Effector CD8-positive, alpha-beta T cell (primary cell): Measurements from ENCODE around the gene SPTA1.

Experiments
- DNase-seq: peaks from one replicate; lab custom pipeline; 2025; lab: John Stamatoyannopoulos, UW

SPTA1 gene

DNA sequence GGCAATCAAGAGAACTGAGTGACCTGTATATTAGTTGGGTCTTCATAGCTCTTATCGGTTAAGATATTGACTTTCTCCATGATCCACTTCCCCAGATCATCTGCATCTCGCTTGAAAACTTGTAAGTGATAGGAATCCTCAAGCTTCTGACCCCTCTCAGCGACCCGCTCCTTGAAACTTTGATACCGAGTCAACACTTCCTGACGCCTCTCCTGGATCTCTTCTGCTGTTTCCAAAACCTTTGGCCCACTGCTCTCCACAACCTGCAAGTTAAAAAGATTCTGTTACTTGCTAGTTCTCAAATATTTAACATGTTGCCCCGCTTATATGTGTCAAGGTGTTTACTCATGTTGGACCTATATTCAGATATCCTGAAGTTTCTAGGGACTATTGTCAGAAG is 1.4 kb downstream of the SPTA1 start:
- no peak for DNase-seq

DNA sequence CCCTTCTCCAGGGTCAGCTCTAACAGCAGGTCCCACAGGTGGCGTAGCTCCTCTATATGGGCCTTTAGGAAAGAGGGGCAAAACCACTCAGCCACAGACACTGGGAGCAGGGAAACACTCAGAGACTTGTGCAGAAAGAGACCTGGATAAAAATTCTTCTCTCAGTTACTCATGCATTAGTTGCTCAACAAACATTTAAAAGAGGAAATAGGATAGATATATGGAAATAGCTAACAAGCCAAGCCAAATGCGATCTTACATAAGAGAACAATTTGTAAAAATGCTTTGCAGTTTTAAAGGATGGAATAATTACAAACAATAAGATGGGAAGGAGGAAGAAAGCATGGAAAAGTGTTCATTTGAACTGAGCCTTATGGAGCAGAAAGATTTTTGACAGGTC is 4.9 kb downstream of the SPTA1 start:
- no peak for DNase-seq

DNA sequence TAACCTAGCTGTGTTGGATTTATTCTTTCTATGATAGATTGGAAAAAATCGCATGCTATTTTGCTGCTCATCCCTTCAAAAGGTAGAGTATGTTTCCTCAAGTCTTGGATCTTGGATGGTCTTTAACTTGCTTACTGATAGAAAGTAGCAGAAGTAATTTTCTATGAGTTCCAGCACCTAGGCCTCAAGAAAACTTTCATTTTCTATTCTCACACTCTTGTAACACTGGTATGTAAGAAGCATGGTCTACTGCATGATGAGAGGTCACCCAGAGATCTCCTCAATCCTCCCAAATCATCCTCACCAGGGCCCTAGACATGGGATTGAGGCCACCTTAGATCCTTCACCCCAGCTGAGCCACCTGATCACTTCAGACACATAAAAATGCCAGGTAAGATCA is 7.2 kb downstream of the SPTA1 start:
- DNase-seq: no peak

DNA sequence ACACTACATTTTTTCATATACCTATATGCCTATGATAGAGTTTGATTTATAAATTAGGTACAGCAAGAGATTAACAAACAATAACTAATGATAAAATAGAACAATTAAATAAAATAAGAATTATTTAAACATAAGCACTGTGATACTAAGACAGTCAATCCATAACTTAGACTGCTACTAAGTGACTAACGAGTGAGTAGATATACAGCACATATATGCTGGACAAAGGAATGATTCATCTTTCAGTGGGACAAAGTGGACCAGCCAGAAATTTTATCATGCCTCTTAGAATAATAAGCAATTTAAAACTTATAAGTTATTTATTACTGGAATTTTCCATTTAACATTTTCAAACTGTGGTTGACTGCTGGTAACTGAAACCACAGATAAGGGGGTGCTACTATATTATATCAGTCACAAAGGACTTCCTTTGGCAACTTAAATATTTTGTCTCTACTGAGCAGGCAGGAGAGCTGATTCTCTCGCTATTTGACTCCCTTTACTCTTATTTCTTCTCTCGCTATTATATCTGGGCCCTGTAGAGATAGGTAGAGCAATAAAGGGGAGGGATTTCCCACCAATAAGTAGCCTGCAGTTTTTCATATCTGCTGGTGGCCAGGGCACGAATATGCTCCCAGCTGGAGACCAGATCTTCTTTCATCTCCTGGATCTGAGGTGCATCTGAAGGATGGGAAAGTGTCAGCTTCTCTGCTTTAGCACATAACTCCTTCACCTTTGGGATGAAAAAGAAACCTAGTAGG is 10.8 kb downstream of the SPTA1 start:
- no peak for DNase-seq

DNA sequence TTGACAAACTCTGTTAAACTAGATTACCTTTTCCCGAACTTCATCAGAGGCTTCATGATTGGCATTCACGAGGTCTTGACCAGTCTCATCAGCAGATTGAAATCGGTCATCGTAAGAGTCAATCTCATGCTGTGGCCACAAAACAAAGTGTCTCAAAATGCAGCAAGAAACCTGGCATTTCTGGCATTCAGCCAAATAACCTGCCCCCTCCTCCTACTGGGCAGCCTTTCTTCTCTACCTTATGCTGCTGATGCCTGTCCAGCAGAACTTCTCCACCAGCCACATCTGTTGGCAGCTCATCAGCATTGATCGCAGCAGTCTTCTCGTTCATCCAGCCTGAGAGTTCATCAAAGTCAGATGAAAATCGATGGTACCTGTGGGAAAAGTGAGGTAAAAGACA is 12.2 kb downstream of the SPTA1 start:
- no peak for DNase-seq

DNA sequence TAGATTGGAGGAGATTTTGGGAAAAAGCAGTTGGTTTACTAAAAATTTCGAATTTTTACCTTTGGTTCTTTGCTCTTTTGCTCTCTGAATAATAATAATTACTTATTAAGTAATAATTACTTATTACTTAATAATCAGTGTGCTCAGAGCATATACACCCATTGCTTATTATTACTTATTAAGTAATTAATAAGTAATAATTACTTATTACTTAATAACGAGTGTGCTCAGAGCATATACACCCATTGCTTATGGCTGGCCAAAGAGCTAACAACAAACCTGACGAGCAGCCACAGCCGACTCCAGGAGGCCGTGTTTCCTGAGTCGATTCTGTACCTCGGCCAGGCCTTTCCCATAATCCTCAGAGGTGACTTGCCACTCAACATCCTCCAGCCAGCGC is 20.5 kb downstream of the SPTA1 start:
- no peak for DNase-seq

DNA sequence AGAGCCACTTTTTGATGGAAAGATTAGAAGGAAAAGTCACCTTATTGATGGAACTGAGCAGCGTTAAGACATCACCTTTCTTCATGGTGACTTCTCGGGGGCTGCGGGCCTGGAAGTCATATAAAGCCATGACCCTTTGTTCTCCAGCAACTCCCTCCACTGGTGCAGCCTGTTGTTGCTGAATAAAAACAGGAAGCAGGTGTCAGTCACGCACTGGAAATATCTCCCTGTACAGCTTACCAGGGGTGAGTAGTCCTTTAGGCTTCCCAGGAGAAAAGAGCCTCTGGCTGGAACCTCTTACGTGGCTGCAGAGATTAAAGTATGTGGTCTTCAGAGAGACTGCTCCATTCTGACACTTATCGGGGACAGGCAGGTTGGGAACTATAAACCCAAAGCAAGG is 31.9 kb downstream of the SPTA1 start:
- DNase-seq: no peak

DNA sequence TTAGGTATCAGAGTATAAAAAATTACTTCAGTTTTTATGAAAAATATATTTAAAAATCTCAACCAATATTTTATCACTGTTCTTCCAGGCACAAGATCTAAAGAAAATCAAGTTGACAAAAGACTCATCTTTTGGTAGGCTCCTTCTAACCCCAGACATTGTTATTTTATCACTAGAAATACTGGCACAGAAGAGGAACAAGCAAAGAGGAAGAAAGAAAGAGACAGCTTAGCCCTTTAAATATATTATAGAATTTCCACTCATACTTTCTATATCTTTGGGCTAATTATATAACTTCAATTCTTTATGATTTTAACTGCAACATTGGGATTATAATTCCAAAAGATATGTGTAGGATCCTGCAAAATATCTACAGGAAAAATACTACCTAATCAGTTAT is 32.4 kb downstream of the SPTA1 start:
- DNase-seq: no peak

DNA sequence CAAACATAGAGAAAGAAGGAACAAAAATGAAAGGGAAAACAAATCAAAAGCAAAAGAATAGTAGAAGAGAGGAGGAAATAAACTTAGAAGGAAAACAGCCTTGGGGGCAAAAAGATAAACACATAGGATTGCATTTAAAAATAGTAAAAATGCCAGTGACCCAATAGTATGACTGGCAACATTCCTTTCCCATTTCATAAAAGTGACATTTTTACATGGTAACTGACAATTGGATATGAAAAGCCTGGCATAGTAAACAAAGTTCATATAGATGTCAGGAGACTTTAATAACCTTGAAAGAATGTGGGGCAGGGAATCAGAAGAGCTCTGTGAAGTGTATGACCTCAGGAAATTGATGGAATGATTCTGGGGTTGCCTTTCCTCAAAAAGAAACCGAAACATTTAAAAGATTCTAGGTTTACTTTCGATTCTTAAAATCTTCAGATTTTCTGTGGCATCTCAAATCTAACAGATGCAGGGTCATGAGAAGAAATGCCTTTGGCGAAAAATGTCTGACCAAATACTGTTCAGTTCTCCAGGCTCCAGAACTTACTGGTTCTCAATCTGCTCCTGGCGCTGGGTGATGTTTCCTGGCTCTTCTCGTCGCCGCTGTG is 33.7 kb downstream of the SPTA1 start:
- no peak for DNase-seq

DNA sequence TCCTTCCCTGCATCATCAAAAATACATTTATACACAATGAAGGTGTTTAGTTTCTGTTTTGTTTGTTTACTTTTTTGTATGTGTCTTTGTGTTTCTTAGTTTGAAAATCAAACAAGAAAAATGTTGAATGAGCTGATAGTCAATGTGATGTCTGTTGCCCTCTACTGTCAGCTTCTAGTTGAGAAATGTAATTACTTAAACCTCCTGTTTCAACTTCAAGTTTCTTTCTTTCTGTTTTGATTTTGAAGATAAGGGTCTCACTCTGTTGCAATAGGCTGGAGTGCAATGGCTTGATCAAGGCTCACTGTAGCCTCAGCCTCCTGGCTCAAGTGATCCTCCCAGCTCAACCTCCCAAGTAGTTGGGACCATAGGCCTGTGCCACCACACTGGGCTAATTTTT is 37.5 kb downstream of the SPTA1 start:
- DNase-seq: no peak

DNA sequence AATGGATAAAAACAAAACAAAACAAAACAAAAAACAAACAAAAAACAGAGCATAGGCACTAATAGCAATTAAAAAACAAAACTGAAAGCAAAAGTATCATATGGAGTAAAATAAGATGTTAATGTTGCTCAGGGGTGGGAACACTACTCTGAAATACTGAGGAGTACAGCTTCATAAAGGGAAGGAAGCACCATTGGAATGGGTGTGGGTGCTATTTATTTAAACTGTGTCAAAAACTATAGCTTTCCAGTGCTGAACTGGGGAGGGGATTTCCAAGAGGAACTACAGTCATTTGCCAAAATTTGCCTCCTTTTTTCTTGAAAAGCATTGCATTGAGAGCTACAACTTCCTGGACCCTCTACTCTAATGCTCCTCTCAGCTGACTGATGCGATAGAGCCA is 40.0 kb downstream of the SPTA1 start:
- DNase-seq: no peak

DNA sequence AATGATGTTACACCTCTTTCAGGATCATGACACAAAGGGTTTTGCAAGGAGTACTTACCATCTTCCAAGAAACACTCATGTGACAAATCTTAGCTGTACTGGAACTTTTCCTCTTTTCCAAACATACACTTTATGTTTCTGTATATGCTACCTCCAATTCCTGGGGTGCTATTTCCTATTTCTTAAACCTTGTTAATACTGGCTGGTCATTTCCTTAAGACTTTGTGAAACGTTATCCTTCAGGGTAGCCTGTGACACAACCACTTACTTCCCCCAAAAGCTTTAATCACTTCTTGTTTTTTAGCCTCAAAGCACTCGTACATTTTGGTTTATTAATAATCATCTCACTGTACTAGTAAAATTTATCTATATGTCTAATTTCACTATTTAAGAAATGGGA is 42.1 kb downstream of the SPTA1 start:
- DNase-seq: no peak

DNA sequence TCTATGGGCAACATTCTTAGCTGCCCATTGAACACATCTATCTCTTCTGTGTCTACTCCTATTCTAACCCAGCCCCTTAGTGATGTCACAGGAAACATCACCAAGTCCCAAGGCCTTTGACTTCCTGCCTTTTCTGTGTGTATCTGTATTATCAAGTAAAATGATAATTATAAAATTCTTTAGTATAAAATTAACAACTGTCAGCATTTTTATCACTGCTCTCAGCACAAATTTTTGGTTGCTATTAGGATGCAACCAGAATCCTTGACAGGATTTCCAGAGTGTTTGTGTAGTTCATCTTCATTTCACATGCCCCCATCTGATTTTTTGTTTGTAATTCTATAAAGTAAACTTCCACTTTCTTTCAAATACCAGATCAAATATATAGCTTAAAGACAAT is 47.6 kb downstream of the SPTA1 start:
- no peak for DNase-seq

DNA sequence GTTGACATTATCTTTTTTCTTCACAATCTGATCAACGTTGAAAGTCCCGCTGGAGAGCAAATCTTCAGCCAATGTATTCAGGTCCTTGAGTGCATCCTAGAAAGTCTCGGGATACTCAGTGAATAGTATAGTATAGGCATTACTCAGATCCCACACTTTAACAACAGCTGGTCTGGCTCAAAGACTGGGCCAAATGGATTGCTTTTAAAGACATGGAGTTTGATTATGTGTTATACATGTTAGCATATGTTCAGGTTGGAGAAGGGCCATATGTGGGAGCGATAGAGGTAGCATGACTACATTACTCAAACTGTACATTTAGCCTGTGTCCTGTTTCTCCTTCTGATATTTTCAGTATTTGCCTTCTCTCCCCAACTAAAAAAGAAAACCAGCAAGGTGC is 48.4 kb downstream of the SPTA1 start:
- no peak for DNase-seq

DNA sequence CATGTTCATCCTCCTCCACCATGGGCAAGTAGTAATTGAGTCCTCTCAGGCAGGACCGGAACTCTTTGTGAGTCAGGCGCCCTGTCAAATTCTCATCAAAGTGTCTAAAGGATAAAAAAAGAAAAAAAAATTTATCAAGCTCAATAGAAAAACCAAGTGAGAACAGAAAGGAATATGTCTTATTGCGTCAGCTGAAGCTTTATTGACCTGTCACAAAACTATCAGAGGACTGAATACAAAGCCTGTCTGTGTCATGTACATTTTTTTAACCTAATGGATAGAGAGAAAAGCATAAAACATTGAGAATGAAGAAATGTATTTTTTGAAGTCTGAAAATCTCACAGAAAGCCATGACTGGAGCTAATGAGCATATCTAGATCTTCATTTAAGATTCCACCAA is 72.8 kb downstream of the SPTA1 start:
- DNase-seq: no peak

DNA sequence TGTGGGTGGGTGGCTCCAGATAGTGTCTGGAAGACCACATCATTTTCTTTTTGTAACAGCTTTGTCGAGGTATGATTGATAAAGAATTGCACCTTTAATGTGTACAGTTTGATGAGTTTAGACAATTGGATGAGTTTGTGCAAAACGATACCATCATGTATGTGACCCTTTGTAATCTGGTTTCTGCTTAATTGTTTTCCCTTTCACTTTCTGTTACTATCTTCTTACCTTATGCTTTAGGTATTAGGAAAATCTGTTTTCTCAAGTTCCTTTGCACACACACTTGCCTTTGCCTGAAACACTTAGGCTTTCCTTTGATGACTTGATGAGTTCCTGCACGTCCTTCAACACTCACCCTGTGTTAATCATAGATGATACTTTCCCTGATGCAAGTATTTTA is 74.6 kb downstream of the SPTA1 start:
- DNase-seq: no peak

DNA sequence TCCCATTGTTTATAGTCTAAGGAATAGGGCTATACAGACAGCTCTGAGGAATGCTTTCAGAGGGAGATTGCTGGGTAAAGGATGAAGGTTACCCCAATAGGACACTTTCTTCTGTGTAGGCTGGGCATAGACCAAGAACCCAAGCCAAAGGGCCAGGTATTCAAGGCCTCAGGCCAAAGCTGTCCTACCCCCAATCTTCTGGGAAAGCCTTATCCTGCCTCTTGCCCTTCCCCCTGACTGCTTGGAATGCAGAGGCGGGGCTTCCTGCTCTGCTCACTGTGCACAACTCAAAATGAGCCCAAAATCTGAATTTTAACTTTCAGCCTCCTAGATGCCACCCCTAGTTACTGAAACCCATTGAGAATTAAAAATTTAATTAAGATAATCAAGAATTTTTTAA is 79.2 kb downstream of the SPTA1 start:
- no peak for DNase-seq

DNA sequence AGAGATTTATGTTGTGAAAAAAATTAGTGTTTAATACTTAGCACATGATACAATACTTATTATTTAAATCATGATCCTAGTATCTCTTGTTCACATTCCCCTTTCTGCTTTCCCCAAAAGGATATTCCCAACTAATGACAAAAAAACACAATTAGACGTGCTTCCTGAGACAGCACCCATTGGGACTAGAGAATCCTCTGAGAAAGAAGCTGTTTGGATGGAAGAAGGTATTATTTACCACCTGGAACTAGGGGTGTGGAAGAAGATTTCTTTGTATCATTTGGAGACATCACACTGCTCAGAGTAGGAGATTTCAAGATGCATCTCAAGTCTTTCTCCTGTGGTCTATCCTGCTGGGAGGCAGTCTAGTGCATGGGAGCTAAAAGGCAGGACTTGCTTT is 81.5 kb downstream of the SPTA1 start, which contains the start of gene OR10Z1:
Gene OR10Z1 (plus strand): TSS at position 301 of the 400 bp plus-strand sequence. CDS start 1,171 bp downstream, outside the sequence.
- DNase-seq: no peak

DNA sequence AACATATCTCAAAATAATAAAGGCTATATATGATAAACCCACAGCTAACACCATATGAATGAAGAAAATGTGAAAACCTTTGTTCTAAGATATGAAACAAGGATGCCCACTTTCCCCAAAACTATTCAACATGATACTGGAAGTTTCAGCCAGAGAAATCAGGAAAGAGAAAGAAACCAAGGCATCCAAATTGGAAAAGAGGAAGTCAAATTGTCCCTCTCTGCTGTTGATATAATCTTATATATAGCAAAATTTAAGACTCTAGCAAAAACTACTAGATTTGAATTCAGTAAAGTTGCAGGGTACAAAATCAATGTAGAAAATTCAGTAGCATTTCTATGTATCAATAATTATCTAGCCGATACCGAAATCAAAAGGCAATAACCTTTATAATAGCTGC is 85.8 kb downstream of the SPTA1 start:
- DNase-seq: no peak

DNA sequence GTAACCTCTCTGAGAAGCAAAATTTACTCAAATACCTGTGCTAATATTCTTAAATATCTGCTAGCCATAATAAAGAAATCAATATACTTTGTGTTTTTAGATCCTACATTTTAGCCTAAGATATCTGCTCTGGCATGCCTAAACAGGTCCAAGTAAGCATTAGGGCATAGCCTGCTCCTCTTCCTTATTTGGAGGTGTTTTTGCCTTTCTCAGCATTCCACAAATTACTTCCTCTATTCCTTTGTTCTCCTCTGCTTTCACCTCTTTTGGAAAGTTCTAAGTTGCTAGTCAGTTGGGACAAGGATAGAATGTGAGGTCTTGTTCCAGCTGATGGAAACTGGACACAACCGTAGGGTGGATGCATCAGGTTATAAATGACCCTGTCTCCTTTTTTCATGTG is 99.6 kb downstream of the SPTA1 start:
- DNase-seq: no peak

DNA sequence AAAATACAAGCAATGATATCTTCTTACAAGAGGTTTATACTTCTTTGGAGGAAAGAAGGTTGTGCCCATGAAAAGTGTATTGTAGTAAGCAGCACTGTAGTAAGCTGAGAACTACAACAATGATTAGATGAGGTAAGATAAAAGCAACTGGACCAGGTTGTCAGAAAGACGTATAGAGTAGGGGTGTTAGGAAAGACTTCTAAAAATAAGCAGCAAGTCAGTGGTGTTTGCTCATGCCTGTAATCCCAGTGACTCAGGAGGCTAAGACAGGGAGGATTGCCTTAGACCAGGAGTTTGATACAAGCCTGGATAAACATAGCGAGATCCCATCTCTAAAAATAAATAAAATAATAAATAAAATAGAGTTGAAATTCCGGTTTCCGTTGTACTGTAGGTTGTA is 102.6 kb downstream of the SPTA1 start:
- no peak for DNase-seq

DNA sequence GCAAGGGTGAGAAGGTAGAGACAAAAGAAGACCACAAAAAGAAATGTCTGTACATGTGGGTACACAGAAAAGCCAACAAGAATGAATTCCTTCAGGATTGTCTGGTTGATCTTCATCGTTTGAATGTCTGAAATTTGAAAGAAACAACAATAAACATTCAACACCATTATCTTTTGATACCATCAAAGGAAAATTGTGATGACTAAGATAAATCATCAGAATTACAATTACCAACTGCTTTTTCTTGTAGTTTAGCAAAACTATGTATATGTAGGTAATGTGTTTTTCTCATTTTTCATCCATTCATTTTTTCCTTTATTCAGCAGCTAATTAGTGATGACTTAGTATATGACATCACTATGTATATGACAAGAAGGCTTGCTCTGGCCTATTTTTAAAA is 106.8 kb downstream of the SPTA1 start, which contains the start of gene OR10X1:
Gene OR10X1 (minus strand): TSS at position 167 of the 400 bp plus-strand sequence. CDS start 0 bp downstream, at position 167.
- no peak for DNase-seq

DNA sequence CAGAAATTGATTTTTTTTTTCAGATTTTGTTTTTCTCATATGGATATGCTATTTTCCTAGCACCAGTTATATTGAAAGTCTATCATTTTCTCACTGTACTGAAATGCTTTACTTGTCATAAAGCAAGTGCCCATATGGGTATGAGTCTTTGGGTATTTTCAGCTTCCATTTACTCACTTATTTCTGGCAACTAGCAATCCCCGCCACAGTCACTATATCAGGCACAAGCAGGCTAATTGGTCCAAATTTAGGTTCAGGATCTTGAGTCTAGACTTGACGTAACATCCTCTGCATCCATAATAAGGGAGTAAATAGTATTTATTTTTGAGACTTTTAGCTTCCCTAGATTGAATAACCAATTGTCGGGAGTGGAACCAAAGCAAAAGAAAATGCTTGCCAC is 109.0 kb downstream of the SPTA1 start:
- DNase-seq: no peak

DNA sequence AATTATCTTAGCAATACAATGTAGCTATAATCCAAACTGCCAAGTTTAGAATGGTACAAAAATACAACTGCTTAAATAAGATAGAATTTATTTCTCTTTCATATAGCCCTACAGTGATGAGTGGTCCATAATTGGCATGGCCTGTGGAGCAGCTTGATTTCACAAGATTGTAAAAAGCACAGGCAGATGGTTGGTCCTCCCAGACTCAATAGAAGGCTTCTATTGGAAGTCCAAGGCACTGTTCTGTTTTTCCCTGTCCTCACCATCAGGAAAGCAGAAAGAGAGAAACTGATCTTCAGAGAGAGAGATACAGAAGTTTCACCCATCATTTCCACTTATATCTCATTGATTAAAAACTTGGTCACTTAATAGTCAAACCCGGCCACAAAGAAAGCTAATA is 114.3 kb downstream of the SPTA1 start:
- DNase-seq: no peak
